ENCODE results near the gene TRAP1. TPM values are rescaled to one million over a fixed set of nuclear protein-coding genes. Genes with fewer than 3 reads are reported as not detected.

The TRAP1 gene
- polyA plus RNA-seq, 5 donors: 75.3 to 95.2 (median 80.6) TPM

DNA sequence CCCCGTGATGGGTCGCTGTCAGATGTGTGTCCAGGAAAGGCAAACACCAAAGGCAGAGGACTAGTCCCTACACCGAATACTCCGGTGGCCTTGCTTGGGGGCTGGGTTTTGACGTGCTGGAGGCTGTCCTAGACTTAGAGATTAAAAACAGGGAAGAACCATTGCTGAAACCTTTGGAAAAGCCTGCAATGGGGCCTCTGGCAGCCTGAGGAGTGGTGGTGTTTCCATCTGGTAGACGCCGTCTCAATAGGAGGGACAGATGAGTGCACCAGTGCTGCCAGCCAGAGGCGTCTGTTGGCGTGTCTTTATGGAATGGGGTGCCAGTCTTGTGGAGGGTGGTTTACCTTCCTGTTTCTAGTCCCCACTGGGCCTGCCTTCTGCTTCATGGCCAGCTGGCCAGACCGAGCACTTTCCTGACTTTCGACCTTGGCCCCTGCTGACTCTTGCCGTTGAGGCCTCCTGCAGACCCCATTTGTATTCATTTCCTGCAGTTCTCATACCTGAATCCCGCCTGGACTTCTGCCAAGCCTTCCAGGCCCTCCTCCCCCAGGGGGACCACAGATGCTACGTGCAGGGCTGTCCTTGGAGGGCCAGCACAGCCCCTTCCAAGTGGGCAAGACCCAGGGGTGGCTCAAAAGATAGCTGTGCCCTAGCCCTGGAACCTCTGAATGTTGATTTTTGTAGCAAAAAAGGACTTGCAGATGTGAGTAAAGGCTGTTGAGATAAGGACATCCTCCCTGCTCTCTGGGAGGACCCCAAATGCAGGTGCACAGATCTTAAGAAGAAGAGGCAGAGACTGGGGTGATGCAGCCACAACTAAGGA, 64.7 kb downstream of the TRAP1 start:
- no peak for DNase-seq

DNA sequence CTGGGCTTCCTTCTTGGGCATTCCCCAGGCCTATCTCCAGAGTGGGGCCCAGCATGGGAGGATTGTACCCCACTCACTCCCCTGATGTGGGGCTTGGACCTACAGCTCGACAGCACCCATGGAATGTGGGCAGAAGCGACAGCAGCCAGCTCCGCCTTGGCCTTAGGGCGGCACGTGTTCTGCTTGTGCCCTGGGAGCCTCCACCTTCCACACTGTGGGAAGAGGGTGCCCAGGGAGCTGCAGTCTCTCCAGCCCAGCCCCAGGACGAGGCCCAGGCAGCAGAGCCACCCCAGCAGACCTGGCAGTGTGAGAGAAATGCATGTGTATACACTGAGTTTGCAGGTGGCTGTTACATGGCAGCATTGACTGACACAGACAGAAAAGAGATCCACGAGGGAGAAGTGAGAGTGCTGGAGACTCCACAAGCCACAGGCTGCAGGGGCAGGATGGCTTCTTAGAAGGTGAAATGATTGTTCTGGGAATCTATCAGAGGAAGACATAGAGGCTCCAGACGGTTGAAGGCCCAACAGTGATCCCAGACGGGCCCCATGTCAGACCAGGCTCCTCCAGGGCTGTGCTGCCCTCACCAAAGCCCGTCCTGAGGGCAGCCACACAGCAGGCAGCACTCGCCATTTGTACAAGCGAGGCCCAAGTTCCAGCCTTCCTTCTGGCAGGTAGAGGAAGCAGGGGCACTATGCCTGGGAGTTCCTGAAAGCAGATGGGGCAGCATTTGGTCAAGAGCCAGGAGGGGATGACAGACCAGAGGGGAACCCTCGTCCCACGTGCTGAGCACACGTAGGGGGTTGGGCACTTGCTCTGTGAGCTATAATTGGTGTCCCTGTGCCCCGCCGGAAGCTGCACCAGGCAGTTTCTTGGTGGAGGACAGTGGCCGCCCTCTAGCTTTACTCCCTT, 65.6 kb downstream of the TRAP1 start:
- no peak for DNase-seq

DNA sequence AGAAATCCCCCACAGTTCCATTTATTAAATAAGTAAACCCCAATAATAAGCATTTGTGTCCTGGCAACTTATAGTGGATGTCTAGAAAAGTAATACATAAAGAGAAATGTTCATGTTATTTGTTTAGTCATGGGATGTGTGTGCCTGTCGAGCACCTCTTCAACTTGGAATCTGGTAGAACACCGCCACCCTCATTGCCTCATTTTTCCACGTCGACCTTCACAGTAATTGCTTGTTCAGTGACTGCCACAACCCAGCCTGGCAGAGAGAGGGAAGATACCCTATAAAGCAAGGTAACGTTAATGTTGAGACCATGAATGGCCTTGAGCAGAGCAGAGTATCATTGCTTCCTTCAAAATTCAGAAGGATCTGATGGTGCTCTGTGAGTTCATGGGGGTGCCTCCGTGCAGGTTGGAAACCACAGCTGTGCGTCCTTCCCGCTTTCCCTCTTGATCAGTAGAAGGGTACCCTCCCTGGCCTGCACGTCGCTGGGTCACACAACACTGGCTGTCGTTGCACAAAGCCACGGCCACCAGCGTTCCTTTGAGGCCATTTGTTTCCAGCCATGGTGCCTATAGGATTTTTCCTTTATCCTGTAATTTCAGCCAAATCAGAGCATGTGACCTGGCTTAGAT, 66.6 kb downstream of the TRAP1 start:
- no peak for DNase-seq

DNA sequence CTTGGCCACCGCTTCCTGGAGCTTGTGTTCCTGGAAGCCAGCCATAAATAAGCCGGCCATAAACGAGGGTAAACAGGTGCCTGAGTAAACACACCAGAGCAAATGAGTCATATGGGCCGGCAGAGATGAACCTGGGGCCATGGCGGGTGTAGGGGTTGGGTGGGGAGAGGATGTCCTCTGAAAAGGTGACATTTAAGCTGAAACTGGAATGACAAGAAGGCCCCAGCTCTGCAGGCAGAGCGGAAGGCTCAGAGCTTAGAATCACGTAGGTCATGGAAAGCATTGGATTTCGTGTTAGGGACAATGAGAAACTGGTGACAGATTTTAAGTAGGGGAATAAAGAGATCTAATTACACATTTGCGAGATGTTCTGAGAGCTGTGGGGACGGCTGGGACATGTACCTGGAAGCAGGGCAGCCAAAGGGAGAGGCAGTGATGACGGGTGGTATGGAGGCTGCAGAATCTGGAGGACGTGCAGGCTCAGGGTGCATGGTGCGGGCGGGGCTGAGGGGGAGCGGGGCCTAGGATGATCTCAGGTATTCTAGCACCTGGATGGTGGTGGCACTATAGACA, 70.9 kb downstream of the TRAP1 start:
- no peak for DNase-seq

DNA sequence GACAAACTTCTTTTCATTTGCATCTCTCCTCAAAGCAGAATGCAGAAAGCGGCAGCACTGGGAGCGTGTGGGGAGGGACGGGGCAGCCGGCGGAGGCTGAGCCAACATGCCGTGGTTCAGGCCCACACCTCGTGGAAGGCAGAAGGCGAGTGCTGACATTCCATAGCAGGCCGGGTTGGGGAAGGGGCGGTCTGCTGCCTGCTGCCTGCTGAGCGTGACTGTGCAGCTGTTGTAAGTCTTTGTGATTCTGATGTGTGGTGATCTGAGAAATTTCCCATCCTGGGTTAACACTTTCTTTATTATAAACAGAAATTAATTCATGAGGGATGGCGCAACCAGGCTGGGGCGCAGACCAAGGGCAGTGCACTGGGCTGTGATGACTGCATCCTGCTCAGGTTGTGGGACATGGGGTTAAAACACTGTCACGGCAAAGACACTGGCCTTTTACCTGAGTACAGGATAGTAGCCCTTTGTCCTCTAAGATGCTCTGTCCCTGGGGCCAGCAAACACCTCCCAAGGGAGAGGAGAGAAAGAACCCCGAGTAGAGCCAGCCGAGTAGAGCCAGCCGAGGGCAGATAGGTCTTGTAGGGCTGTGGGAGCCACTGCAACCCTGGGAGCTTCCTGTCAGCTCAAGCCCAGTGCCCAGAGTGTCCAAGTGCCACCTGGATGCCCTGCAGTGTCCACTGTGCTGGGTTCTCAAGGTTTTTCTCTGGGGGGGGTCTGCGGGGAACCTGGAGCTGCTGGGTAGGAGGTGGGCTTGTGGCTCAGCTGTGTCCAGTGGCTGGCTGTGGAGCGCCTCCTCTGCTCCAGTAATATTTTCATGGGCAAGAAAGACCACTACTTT, 71.6 kb downstream of the TRAP1 start:
- DNase-seq: peak; percentile 47 to 52

DNA sequence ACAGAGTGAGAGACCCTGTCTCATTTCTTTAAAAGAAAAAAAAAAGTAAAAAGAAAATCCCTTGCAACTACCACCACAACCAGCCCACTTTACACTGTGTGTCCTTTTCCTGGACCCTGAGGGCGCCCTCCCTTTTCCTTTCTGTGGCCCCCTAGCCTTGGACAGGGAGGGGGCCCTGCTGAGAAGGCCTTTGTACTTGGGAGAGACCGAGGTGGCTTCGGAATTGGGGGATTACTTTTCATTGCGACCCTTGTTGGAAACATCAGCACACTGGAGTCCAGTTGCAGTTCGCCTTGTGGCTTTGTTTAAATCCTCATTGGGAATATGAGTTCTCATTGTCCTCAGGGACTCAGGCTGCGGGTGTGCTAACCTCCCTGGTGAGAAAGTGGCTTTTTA, 72.2 kb downstream of the TRAP1 start:
- DNase-seq: no peak

DNA sequence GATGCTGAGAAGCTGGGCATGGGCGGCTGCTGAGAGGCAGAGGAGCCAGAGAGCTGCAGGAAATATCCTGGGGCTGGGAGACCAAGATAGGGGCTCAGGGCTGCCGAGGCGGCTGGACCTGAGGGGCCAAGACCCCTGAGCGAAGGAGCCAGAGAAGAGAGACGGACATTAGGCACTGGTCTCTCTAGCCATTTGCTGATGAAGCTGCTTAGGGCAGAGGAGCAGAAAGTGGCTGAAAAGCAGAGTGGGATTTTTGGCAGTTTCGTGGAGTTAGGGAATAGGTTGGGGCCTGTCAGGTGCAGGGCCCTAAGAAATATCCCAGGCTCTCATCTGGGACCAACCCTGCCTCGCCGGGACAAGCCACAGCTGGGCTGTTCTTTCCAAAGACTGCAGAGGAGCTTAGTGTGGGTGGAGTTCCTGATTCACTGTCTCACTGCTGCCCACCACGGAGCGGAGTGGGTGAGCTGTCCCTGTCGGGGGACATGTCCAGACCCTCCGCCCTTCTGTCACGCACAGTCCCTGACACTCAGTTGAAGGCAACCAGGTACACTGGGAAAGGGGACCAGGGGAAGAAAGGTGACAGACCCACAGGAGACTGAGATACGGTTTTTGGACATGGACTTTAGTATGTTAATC, 74.1 kb downstream of the TRAP1 start:
- no peak for DNase-seq

DNA sequence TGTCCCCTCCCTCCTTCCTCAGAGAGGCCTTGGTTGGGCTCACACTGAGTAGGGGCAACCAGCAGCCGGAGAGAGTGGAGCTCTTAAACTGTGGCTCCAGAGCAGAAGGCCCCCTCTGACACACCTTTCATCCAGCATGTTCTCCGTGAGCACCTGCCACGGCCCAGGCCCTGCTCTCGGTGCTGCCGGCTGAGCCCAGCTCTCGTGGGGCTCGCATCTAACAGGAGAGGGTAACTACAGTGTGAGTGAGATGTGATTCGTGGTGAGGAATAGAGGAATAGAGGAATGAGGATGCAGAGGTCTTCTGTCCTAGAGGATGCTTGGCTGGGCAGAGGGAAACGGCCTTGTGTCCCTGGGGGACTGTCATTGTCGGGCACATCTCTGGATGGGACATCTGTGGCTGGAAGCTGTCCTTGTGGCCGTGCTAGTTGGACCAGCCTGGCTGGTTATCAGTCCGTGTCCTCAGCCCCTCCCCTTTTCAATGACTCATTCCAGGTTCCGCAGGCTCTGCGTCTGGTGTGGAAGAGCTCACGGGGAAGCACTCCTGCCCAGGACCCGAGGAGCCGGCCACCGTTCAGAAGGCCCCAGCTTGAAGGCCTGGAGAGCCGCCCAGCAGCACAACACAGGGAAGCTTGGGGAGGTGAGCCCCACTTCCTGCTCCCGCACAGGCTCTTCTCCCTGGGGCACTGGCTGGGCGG, 74.8 kb downstream of the TRAP1 start:
- DNase-seq: no peak

DNA sequence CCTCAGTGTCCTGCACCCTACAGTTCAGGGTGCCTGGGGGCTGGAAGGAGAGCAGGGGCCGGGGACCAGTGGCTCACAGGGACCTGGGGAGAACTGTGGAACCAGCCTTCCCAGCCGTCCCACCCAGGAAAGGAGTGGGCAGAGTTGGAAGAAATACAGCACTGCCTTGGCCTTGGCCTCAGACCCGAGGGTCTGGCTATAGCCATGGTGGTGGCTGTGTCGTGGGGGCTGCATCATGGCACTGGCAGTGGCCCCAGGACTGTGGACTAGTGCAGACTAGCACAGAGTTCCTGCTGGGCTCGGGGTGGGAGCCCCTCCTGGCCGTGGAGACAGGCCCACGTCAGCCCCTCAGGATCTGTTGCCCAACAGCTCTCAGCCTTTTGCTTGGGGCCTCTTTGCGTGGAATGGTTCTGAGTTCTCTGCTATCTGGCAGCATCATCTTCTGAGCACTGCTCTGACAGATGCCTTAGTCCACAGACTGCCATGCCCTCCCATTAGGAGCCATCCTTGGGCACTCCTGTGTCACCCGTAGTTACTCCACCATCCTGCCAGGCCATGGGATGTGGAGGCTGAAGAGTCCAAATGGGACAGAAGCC, 75.4 kb downstream of the TRAP1 start:
- no peak for DNase-seq

DNA sequence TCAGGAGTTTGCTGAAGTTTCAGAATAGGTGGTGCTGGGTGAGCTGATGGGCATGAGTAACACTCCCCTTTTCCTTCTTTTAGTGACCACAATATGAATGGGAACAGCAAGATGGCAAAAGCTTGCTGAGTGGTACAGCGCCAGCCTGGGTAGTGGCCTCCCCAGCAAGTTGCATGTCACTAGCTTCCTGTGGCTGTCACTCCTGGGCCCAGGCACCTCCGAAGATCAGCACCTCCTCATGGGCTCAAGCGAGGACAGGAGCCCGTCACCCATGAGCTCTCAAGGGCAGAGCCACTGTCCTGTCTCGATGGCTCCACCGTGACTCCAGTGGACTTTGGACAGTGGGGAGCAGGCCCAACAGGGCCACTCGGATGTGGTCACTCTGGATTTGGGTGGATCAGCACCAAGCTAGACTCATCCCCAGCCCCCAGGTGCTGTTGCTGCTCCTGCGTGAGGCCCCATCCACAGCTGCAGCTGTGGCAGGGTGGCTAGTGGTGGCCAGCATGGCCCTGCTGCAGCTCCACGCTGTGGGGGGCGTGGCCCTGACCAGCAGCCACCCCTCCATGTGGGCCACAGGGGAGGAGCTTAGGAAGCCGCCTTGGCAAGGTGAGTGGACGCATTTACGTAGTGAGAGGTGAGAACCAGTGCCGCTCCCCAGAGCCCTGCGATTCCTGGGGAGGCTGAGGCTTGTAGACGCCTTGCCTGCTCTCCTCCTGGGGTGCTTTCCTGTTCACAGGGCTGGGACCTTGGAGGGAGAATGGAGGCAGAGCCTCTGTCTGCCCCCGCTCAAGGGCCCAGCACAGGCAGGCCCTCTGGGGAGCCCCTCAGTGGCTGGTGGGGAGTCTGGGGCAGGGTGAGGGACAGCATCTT, 76.5 kb downstream of the TRAP1 start:
- no peak for DNase-seq

DNA sequence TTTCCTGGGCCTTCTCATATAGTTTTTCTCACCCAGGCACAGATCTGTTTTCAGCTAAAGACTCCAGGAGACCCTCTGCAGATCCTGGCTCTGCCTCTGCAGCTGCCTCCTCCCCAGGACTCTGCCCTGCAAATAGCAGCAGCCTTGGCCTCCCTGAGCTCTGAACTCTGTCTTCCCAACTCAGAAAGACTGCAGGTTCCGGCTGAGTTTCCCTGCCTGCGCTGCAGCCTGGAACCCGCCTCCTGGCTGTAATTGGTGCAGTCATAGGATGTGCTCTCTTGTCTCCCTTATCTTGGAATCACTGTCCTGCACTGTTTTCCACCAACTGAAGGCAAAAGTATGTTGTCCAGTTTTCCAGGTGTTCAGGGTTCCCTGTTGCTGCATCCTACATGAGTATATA, 77.1 kb downstream of the TRAP1 start:
- DNase-seq: no peak

DNA sequence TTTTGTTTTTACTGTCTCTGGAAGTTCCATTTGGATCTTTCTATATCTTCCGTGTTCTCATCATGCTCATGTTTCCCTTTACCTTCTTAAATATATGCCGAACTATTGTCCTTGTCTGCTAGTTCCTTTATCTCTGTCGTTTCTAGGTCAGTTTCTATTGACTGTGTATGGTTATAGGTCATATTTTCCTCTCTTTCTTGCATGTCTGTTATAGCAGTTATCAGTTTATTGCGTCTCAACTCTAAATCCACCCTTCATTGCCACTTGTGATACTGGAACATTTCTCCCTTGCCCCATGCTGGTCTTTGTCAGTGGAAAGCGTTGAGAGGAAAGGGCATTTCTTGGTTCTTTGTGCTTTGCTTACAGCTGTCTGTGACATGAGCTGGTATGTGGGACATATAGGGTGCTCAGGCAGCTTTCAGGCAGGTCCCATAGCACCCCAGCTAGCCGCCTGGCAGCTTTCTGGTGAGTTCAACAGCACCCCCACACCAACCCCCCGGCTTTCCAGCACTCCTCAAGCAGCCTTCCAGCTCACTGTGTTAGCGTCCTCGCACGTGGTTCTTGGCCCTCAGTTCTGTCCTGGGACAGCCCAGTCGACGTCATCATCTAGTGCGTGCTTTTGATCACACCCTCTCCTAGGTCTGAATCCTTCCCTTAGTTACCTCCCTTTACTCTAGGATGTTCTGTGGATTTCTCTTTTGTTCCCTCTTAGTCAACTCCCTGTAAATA, 78.2 kb downstream of the TRAP1 start:
- no peak for DNase-seq

DNA sequence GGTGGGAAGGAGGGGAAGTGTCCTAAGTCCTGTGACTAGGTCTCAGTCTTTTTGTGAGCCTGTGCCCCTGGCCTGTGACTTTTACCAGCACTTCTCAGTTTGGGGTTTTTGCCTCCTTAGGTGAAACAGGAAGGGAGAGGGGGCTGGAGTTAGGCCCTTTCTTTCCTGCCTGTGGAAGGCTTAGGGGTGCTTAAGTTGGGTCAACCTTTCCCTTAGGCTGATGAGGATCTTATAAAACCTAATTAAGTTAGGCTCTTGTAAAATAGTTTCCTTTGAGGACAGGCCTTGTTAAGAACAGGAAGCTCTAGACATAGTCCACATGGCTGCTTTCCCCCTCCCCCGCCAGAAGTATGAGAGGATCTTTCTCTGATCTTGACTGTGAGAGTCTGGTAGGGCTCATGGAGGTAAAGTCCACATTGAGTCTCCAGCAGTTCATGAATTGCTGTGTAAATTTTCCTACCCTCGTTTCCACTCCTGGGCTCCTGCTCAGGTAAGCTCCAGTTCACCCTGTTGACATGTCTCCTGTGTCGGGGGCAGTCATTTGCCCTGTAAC, 79.9 kb downstream of the TRAP1 start:
- DNase-seq: no peak

DNA sequence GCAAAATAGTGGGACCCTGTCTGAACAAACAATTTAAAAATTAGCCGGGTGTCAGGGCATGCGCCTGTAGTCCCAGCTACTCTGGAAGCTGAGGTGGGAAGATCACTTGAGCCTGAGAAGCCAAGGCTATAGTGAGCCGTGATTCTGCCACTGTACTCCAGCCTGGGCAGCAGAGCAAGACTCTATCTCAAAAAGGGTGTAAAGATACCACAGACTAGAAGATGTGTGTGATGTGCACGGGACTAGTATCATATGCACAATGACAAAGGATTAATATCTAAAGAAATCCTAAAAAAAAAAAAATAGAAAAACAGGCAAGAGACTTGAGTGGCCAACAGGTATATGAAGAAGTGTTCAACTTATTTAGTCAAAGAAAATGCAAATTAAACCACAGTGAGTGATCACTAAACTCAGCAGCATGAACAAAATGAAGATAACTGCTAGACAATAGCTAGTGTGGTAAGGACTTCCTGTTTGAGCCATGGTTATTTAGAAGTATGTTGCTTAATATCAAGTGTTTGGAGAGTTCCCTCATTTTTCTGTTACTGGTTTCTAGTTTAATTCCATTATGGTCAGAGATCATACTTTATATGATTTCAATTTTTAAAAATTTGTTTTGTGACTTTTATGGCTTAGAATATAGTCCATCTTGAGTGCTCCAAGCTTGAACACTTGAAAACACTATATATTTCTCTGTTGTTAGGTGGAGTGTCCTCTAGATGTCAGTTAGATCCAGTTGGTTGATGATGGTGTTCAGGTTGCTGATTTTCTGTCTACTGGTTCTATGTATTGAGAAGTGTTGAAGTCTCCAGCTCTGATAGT, 91.2 kb downstream of the TRAP1 start:
- no peak for DNase-seq

DNA sequence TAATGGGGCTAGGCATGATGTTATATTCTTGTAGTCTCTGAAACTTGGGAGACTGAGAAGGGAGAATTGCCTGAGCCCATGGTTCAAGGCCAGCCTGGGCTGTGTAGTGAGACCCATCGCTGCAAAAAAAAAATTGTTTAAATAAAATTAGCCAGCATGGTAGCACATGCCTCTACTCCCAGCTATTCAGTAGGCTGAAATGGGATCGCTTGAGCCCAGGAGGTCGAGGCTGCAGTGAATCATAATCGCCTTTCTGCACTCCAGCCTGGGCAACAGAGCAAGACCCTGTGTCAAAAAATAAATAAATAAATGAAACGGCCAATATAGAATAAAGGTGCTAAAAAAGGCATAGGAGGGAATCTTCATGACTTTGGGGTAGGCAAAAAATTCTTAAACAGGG, 92.0 kb downstream of the TRAP1 start:
- no peak for DNase-seq

DNA sequence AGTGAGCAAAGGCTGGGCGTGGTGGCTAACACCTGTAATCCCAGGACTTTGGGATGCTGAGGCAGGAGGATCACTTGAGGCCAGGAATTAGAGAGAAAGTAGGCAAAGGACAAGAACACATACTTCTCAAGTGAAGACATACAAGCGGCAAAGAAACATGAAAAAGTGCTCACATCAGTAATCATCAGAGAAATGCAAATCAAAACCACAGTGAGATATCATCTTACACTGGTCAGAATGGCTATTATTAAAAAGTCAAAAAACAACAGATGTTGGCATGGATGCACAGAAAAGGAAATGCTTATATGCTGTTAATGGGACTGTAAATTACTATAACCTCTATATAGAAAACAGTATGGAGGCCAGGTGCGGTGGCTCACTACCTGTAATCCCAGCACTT, 93.7 kb downstream of the TRAP1 start:
- DNase-seq: no peak

DNA sequence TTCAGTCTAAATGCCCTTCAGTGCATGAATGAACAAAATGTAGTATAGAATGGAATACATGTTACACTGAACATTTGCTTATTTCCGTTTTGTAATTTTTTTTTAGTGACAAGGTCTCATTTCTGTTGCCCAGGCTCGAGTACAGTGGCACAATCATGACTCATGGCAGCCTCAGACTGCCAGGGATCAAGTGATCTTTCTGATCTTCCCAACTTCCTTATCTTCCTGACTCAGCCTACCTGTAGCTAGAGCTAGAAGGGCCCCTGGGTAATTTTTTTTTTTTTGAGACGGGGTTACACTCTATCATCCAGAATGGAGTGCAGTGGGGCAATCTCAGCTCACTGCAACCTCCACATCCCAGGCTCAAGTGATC, 98.6 kb downstream of the TRAP1 start:
- no peak for DNase-seq

Data from right lung (tissue), 5 donors.